SJSA1 (cell line): ENCODE measurements around the gene FLVCR2. TPM values are rescaled to one million over a fixed set of nuclear protein-coding genes. Genes with fewer than 3 reads are reported as not detected.

Experiments
- DNase-seq, 2 experiments: peaks; one replicate each; pipeline ENCODE4 v3.0.0-alpha.2; 2015 to 2020; ENCODE audit warnings: low spot score in 2 of 2, low read depth in 1 of 2
- H3K27ac ChIP-seq: fragments of 250-450 bp; sonication (Bioruptor Pico); 2 replicates; pipeline ENCODE4 v1.5.1; 2020; ENCODE audit warnings: mild to moderate bottlenecking, moderate library complexity
- H3K27me3 ChIP-seq: fragments of 250-450 bp; sonication (Bioruptor Pico); replicated peaks from 2 replicates; pipeline ENCODE4 v1.5.1; 2020; ENCODE audit warnings: mild to moderate bottlenecking, moderate library complexity
- H3K36me3 ChIP-seq: fragments of 250-450 bp; sonication (Bioruptor Pico); 2 replicates; pipeline ENCODE4 v1.5.1; 2020; ENCODE audit warnings: mild to moderate bottlenecking
- H3K4me1 ChIP-seq: fragments of 250-450 bp; sonication (Bioruptor Pico); replicated peaks from 2 replicates; pipeline ENCODE4 v1.6.1; 2021; ENCODE audit warnings: mild to moderate bottlenecking
- H3K4me3 ChIP-seq: fragments of 250-450 bp; sonication (Bioruptor Pico); 2 replicates; pipeline ENCODE4 v1.5.1; 2020; ENCODE audit warnings: mild to moderate bottlenecking
- H3K9me3 ChIP-seq: fragments of 250-450 bp; sonication (Bioruptor Pico); replicated peaks from 2 replicates; pipeline ENCODE4 v1.5.1; 2020; ENCODE audit warnings: mild to moderate bottlenecking
- total RNA-seq: library from RNA; depleted of rRNA; stranded (reverse); fragments of >200 nt; shearing (Covaris generic); gene quantifications from 2 replicates; pipeline ENCODE4 v1.2.3, GENCODE V29; 2014

Gene FLVCR2
- total RNA-seq, 1 experiment from 2014 or later: 0.39 TPM

DNA sequence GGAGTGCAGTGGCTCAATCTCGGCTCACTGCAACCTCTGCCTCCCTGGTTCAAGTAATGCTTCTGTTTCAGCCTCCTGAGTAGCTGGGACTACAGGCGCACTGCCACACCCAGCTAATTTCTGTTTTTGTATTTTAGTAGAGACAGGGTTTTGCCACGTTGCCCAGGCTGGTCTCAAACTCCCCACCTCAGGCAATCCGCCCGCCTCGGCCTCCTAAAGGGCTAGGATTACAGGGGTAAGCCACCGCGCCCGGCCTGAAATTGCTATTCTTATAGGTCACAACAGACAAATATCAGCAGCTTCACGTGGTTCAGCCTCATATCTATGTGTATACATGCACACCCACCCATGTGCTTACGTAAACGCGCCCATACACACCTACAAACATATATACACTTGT lies 32.5 kb upstream of the FLVCR2 start:
- no peak overlapping the region for H3K27ac ChIP-seq
- no peaks in the 10 kb centered on the region for H3K9me3 ChIP-seq
- no peaks in the 10 kb centered on the region for H3K4me1 ChIP-seq
- H3K36me3 ChIP-seq: no peaks in the 10 kb centered on the region
- no peak overlapping the region for H3K4me3 ChIP-seq
- no peaks in the 10 kb centered on the region for H3K27me3 ChIP-seq
- no peak for DNase-seq

DNA sequence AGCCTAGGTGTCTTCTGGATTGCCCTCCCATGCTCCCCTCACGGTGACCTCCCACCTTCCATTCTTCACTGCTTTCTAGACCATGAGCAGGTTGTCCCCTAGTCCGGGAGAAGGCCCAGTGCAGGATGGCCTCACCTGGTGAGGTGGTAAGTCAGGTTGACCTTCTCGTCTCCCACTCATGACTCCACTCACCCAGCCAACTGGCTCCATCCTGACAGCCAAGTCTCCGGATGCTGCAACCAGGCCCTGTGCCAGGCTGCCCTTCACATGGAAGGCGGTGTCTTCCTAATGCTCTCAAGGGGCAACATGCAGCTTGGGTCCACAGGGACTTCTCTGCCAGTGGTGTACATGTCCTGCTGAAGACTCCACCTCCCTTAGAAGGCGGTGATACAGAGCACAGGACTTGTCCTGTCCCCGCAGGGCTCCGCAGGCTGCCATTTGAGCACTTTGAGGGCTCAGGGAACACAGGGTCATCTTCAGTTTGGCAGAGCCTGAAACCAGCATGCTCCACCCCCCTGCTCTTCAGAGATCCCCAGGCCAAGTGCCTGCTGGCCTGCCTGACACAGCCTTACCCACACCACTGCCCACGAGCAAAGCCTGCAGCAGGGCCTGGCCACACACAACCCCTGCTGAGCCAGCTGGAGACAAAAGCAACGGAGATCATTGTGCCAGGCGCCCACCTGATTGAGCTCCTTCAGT lies 30.7 kb upstream of the FLVCR2 start:
- Histone ChIP-seq H3K9me3 (no peaks in the 10 kb centered on the region), H3K27me3 (no peaks in the 10 kb centered on the region), H3K4me3 (no peak overlapping the region), H3K36me3 (no peaks in the 10 kb centered on the region), H3K27ac (no peak overlapping the region), H3K4me1 (no peaks in the 10 kb centered on the region)
- DNase-seq: no peak

DNA sequence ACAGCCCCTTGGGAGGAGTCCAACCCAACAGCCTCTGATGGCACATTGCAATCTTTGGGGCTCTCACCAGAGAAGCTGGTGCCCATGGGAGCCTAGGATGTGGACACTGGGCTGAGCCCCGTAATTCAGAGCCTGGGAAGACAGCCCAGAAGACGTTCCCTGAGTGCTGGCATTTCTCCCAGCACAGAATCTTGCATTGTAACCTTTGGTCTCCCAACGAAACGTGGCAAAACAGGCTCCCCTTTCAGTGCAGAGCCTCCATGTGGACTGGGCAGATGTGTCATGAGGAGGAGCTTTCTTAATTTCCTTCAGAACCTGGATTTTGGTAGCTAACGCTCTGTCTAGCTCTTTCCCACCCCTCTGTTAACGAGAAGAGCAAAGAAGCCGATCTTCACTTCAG lies 29.9 kb upstream of the FLVCR2 start:
- no peaks in the 10 kb centered on the region for H3K36me3 ChIP-seq
- H3K27me3 ChIP-seq: no peaks in the 10 kb centered on the region
- H3K27ac ChIP-seq: no peak overlapping the region
- H3K4me3 ChIP-seq: no peak overlapping the region
- no peaks in the 10 kb centered on the region for H3K4me1 ChIP-seq
- DNase-seq: no peak
- H3K9me3 ChIP-seq: no peaks in the 10 kb centered on the region

DNA sequence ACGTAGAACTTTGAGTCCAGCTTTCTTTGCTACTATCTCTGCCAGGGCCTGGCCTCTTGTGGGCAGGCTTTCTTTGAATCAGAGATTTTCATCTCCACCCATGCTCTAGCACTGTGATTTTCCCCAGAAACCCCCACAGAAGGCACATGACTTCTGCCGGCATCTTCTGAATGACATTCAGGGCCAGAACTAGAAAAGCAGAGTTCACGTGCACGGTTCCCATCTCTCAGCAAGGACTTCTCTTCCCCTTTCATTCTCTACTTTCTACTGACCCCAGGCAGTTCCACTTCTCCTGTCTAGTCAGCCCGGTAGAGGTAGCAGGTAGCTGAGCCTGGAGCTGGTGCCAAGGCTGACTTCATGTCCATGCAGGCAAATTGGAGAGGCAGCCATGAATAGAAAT lies 29.3 kb upstream of the FLVCR2 start:
- peaks cover 1% of the 10 kb centered on the region for H3K4me1 ChIP-seq
- no peak overlapping the region for H3K27ac ChIP-seq
- H3K4me3 ChIP-seq: no peak overlapping the region
- no peak for DNase-seq
- H3K27me3 ChIP-seq: no peaks in the 10 kb centered on the region
- H3K36me3 ChIP-seq: no peaks in the 10 kb centered on the region
- no peaks in the 10 kb centered on the region for H3K9me3 ChIP-seq

DNA sequence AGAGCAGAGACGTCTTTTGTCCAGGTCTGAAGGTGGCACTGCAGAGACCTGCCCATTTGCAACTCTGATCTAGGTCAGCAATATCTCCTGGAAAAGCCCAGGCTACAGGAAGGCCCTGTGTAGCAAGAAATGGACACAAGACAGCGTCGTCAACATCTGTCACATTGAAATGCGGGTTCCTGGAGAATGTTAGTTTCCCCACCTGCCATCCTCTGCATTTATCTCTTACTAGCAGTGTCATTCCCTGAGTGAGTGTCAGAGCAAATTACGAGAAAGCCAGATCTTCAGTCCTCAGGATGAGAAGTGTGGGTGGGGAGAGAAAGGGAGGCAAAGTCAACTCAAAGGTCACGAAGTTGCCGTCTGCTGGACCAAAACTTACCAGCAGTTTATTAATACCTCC lies 27.4 kb upstream of the FLVCR2 start:
- no peaks in the 10 kb centered on the region for H3K36me3 ChIP-seq
- H3K4me3 ChIP-seq: no peak overlapping the region
- H3K4me1 ChIP-seq: peaks cover 7% of the 10 kb centered on the region

DNA sequence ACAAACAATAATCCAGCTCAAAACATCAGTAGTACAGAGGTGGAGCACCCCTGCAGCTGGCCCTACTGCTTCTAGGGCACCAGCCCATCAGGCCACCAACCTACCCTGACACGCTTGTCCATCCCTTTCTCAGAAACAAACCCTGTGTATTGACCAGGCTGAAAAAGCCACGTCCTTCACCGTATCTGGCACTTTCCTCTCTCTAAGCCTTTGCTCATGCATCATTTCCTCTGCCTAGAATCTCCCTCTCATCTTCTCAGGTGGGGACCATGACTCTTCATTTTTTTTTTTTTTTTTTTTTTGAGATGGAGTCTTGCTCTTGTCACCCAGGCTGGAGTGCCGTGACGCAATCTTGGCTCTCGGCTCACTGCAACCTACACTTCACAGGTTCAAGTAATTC lies 25.3 kb upstream of the FLVCR2 start:
- Histone ChIP-seq H3K9me3 (no peaks in the 10 kb centered on the region), H3K4me3 (no peak overlapping the region), H3K27ac (no peak overlapping the region), H3K36me3 (no peaks in the 10 kb centered on the region), H3K27me3 (no peaks in the 10 kb centered on the region), H3K4me1 (peaks cover 7% of the 10 kb centered on the region)
- DNase-seq: no peak

More for the DNA sequence above, 27.4 kb upstream of the FLVCR2 start:
- Histone ChIP-seq H3K27ac (no peak overlapping the region), H3K9me3 (no peaks in the 10 kb centered on the region), H3K27me3 (no peaks in the 10 kb centered on the region)
- no peak for DNase-seq

DNA sequence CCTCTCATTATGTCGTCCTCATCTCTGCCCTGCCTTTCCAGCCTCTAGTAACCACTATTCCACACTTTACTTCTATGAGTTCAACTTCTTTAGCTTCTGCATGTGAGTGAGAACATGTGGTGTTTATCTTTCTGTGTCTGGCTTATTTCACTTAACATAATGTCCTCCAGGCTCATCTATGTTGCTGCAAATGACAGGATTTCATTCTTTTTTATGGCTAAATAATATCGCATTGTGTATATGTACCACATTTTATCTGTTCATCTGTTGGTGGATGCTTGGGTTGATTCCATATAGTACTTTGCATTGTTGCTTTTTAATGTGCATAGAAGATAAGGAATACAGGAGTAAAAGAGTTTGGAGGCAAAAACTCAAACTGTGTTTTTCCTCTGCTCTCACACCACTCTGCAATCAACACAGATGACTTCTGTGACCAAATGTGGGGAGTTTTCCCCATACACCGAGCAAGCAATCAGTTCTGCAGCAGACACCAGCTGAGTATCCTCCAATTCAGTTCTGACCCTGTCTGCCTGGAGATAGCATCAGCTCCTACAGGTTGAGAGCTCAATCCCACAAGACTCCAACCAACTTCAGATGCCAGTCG lies 24.6 kb upstream of the FLVCR2 start:
- no peak overlapping the region for H3K27ac ChIP-seq
- H3K36me3 ChIP-seq: no peaks in the 10 kb centered on the region
- H3K27me3 ChIP-seq: no peaks in the 10 kb centered on the region
- peaks cover 7% of the 10 kb centered on the region for H3K4me1 ChIP-seq
- DNase-seq: no peak
- no peak overlapping the region for H3K4me3 ChIP-seq
- no peaks in the 10 kb centered on the region for H3K9me3 ChIP-seq

DNA sequence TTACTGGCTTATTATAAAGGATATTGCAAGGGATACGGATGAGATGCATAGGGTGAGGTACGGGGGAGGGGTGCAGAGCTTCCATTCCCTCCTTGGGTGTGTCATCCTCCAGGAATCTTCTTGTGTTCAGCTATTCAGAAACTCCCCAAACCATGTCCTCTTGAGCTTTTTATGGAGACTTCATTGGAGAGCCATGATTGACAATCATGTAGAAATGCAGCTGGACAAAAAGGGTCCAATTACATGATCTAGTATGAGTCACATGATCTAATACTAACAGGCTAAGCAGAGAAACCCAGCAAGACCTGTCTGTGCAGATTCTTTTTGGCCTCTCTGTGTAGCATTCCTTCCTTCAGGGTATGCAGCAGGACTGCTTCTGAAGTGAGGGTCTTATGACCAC lies 23.9 kb upstream of the FLVCR2 start:
- peaks cover 7% of the 10 kb centered on the region for H3K4me1 ChIP-seq
- H3K27me3 ChIP-seq: no peaks in the 10 kb centered on the region
- no peaks in the 10 kb centered on the region for H3K36me3 ChIP-seq
- no peak overlapping the region for H3K4me3 ChIP-seq
- H3K9me3 ChIP-seq: no peaks in the 10 kb centered on the region
- peak in 1 of 2 experiments; percentile 23 for DNase-seq
- no peak overlapping the region for H3K27ac ChIP-seq

DNA sequence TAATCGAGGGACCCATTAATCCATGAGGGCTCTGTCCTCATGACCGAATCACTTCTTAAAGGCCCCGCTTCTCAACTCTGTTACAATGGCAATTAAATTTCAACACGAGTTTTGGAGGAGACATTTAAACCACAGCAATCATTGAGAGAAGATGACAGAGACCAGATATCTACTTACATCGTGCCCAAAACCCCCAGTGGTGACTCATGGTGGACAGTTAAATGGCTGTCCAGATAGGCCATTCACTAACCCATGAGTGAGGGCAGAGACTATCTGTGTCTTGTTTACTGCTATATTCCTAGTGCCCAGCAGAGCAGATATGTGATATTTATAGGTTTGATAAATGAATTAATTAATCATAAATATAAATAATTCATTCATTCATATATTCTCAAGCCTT lies 20.0 kb upstream of the FLVCR2 start:
- no peak for DNase-seq
- H3K36me3 ChIP-seq: no peaks in the 10 kb centered on the region
- H3K4me3 ChIP-seq: no peak overlapping the region
- H3K4me1 ChIP-seq: peaks cover 7% of the 10 kb centered on the region
- no peaks in the 10 kb centered on the region for H3K9me3 ChIP-seq
- no peaks in the 10 kb centered on the region for H3K27me3 ChIP-seq
- H3K27ac ChIP-seq: no peak overlapping the region

DNA sequence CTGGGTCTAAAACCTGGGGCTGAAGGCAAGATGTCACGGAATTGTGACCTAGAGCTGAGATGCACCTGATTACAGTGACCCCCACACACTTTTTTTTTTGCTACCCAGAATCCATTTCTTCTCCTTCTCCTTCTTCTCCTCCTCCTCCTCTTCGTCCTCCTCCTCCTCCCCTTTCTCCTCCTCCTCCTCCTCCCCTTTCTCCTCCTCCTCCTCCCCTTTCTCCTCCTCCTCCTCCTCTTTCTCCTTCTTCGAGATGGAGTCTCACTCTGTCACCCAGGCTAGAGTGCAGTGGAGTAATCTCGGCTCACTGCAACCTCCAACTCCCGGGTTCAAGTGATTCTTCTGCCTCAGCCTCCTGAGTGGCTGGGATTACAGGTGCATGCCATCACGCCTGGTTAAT lies 19.4 kb upstream of the FLVCR2 start:
- DNase-seq: no peak
- H3K4me3 ChIP-seq: no peak overlapping the region
- H3K36me3 ChIP-seq: no peaks in the 10 kb centered on the region
- H3K27ac ChIP-seq: no peak overlapping the region
- H3K4me1 ChIP-seq: peaks cover 7% of the 10 kb centered on the region
- H3K9me3 ChIP-seq: no peaks in the 10 kb centered on the region
- no peaks in the 10 kb centered on the region for H3K27me3 ChIP-seq

DNA sequence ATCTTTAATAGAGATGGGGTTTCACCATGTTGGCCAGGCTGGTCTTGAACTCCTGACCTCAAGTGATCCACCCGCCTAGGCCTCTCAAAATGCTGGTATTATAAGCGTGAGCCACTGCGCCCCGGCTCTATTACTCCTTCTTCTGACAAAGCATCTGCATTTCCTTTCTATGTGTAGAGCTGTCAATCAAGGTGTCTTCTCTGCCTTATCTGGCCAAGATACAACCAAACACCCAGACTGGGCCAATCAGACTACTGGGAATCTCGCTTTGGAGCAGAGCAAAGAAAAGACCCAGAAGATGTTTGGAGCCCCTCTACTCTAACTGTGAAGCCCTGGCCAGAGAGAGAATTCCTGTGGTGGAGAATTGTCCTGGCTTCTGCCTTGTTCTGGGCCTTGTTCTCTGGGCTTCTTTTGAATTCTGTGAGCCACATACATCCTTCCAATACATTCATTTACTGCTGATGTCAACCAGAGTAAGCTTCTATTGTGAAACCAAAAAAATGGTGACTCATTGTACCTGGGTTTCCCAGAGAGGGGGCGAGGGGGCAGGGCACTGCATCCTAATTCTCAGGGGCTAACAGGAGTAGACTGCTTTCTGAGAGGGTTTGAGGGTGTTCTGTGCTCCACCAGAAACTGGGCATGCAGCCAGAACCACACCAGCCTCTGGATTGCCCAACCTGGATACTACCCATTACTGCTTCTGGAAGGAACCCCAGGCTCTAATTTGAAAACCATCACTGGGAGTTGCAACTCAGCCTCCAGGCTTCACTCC lies 18.8 kb upstream of the FLVCR2 start:
- H3K27ac ChIP-seq: no peak overlapping the region
- no peaks in the 10 kb centered on the region for H3K9me3 ChIP-seq
- no peaks in the 10 kb centered on the region for H3K36me3 ChIP-seq
- H3K27me3 ChIP-seq: no peaks in the 10 kb centered on the region
- no peak for DNase-seq
- no peak overlapping the region for H3K4me3 ChIP-seq
- H3K4me1 ChIP-seq: peaks cover 1% of the 10 kb centered on the region

DNA sequence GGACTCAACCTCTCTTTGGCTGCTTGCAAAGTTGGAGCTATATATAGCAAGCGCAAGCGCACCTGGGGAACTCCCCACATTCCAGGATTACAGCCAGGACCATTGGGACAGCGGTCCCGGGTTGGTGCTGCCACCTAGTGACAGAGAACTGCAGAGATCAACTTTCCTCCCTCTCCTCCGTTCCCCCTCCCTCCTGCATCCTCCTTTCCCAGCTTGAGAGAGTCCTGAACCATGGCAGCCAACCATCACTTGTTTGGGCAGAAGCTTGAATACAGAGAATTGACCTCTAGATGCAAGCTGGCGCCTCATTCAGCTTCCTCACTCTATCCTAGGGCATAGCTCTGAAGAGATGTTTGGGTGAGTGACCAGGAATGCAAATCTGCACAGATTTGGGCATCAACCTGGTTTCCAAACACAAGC lies 17.4 kb upstream of the FLVCR2 start:
- H3K36me3 ChIP-seq: no peaks in the 10 kb centered on the region
- H3K27me3 ChIP-seq: no peaks in the 10 kb centered on the region
- DNase-seq: peak; percentile 59 to 74
- no peaks in the 10 kb centered on the region for H3K4me1 ChIP-seq
- no peaks in the 10 kb centered on the region for H3K9me3 ChIP-seq
- no peak overlapping the region for H3K27ac ChIP-seq
- H3K4me3 ChIP-seq: no peak overlapping the region

DNA sequence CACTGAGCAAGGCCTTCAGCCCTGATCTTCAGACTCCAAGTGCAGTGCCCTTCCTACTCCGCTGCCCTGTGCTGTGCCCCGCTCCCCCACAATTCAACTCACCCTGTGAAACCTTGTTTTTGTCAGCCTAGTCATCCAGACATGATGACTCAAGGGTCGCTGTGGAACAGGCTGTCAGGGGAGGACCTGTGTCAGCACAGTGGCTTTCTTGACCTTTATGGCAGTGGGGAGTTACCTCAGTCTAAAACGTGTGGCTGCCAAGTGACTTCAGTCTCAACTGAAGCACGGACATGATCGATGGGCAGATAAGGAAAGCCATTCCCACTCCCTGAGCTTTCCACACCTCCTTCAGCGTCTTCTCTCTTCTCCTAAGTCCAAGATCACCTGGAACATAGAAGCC lies 16.3 kb upstream of the FLVCR2 start:
- no peak for DNase-seq
- Histone ChIP-seq H3K36me3 (no peaks in the 10 kb centered on the region), H3K27ac (no peak overlapping the region), H3K4me1 (no peaks in the 10 kb centered on the region), H3K27me3 (no peaks in the 10 kb centered on the region), H3K4me3 (no peak overlapping the region), H3K9me3 (no peaks in the 10 kb centered on the region)

DNA sequence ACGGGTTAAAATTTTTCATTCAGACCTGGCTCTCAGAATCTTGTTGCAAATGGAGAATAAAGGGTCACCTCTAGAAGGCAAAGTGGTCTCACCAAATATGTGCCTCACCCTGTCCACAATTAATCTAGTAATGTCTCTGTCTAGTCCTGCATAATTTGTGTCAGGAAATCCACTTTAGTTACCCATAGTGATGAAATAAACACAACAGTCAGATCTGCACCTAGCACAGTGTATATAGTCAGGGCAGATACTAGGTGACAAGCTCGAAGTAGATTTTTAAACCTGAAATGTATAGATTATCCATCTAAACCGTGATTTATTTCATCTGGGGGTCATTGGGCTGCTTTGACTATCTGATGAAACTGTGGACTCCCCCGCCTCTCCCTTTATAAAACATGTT lies 15.9 kb upstream of the FLVCR2 start:
- Histone ChIP-seq H3K27ac (no peak overlapping the region), H3K4me1 (no peaks in the 10 kb centered on the region), H3K9me3 (no peaks in the 10 kb centered on the region), H3K36me3 (no peaks in the 10 kb centered on the region), H3K4me3 (no peak overlapping the region), H3K27me3 (no peaks in the 10 kb centered on the region)
- no peak for DNase-seq
